Fibroblast of upper back skin (primary cell): ENCODE results near the gene CFAP58.
"Not testable (repeated sequence)": the region's sequence is repeated elsewhere in the genome, so short reads cannot be mapped to it uniquely, and the experiment has no call there.

Experiments used
- DNase-seq: peaks from one replicate; pipeline ENCODE4 v3.0.0-alpha.2; 2013

CFAP58 gene

DNA sequence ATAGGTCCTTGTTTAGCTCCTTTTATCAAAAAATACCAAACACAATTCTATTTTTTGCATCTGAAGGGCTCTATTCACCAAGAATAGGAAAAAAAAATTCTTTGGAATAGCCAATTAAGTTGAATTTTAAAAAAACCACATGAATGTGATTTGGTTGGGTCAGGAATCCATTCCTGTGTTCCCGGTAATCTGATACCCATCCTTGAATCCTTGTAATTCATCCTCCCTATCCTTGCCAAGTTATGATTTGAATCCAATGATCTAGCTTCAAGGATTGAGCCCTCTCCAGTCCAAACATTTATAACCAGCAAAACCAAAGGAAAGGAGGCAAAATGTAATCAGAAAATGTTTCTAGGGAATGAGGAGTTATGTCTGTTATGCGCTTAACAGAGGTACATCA is 86.6 kb downstream of the CFAP58 start:
- DNase-seq: peak; percentile 78

DNA sequence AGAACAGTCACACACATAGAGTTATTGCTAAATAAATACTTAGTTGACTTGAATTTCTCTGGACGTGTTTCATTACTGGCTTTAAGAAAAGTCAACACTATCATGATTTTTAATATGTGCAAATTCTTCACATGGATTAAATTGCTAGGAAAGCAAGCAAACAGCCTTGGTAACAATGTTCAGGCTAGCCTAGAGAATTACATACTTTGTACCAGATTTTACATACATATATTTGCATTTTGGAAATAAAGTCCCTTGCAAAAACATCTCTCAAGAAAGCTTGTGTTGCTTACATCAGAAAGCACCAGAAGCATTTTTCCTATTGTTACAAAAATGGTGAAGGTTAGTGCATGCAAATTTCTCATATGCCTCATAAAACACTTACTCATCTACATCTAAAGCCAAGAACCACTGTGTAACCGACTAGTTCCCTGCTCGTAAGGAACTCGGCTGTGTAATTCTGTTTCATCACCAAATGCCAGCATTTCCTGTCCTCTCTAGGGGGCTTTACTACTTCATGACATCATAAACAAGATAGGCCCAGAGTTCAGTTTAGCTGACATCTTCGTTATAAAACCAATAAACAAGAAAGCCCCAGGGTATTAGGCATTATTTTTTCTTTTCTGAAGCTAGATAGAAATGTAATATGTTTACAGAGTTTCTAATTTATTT is 87.8 kb downstream of the CFAP58 start:
- DNase-seq: peak; percentile 95

DNA sequence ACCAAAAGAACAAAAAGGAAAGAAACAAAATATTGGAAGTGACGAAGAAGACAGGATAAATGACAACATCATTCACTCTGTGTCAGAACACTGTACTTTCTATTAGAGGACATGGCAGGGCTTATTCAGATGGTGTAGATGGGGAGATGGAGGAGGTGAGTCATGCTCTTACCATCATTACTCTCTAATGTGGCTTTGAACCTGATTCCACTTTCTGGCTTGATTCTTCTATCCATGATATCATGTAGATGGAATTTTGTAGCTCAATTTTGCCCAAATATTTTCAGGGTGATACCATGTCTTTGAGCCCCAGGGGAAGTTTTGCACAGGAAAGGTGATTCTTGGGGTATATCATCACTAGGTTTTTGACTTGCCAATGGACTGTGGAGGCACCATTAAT is 91.7 kb downstream of the CFAP58 start:
- DNase-seq: peak; percentile 92

DNA sequence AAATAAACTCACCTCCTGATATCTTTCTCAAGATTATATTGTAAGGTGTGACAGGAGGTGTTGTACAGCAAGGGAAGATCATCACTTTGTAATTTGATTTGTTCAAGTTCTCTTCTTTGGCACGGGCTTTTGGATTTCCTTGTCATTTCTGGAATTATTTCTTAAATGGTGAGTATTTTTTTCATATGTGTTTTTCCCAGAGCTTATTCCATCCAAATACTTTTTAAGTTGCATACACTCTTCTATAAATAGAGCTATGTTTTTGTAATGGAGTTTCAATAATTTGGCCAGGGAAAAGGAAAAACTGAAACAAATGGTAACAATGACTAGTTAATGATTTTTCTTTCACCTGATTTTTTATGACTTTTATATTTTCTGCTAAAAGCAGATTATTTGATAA is 92.5 kb downstream of the CFAP58 start:
- DNase-seq: no peak

GRCh38 chr10:104447331-104447730 is 93.7 kb downstream of the CFAP58 start:
- peak; percentile 56 for DNase-seq

- DNase-seq: no peak
These were observed 94.3 kb downstream of the CFAP58 start for GRCh38 chr10:104447906-104448305.

DNA sequence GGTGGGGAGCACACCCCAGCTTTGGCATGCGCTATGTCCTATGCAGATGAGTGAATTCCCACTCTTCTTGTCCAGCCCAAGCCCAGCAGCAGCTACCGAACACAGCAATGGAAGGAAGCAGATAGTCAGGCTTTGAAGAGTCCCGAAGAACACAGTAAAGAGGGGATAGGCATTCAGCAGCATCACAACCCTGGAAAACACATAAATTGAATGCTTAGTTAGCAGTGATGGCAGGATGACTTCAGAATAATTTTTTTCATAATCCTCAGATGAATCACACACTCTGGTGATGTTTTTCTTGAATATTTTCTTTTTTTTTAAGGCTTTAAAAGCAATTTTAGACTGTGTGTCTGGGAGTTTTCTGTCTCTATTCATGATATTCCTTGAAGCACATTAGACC is 95.8 kb downstream of the CFAP58 start:
- peak; percentile 75 for DNase-seq

- no peak for DNase-seq
These were observed 96.9 kb downstream of the CFAP58 start for GRCh38 chr10:104450490-104450889.

GRCh38 chr10:104450954-104451353 is 97.3 kb downstream of the CFAP58 start:
- peak; percentile 18 for DNase-seq

- DNase-seq: no peak
These were observed 99.3 kb downstream of the CFAP58 start for GRCh38 chr10:104452977-104453376.

DNA sequence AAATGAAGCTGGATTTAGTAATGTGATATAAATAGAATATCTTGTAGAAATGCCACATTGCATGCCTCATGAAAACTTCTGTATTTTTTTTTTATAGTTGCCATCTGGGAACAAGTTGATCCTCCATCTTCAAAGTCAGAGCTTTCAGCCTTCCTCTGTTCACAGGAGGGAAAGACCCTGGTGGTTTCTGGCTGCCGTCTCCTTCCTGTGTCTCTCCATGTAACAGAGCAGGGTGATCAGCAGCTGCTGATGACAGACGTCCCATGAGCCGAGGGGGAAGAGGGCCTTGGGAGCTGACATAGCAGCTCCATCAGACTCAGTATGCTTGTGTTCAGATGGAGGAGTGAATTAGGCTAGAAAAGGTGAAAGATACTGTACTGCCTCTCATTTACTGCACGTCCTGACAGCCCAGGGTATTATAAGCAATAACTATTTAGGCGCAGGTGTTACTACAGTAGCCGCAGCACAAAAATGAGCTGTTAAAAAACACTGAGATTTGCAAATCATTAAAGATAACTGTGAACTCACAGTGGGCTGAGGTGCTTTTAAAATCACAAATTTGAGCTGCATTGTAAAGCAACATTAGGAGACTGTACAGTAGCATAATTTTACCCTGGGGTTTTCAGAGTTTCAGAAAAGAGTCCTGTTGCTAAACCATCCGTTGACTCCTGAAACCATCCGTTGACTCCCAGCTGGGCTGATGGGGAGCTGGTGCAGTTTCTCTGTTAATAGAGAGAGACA is 103.3 kb downstream of the CFAP58 start:
- no peak for DNase-seq

GRCh38 chr10:104457543-104457828 is 103.9 kb downstream of the CFAP58 start:
- DNase-seq: no peak

GRCh38 chr10:104465575-104465974 is 111.9 kb downstream of the CFAP58 start:
- DNase-seq: not testable (repeated sequence)

DNA sequence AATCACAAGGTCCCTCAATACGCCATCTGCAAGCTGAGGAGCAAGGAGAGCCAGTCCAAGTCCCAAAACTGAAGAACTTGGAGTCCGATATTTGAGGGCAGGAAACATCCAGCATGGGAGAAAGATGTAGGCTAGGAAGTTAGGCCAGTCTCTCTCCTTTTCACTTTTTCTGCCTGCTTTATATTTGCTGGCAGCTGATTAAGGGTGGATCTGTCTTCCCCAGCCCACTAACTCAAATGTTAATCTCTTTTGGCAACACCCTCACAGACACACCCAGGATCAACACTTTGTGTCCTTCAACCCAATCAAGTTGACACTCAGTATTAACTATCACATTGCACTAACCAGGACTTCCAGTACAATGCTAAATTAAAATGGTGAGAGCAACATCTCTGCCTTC is 115.2 kb downstream of the CFAP58 start:
- not testable (repeated sequence) for DNase-seq

DNA sequence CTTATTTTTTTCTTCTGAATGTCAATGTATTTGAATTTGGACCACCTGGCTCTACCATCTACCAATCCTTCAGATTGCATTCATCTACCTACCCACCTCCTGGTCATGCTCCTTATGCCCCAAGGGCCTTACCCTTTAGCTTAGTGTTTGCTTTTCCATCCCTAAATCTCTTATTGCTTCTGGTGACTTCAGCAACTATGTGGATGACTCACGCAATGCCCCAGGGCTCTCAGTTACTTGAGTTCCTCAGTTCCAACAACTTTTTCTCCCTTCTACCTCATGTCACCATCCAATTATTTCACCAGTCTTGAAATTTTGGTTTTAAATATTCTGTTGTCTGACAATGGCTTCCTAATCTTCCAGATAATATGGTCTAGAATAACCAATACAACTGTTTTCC is 118.9 kb downstream of the CFAP58 start:
- peak; percentile 17 for DNase-seq

GRCh38 chr10:104472957-104473745 is 119.5 kb downstream of the CFAP58 start:
- DNase-seq: no peak

DNA sequence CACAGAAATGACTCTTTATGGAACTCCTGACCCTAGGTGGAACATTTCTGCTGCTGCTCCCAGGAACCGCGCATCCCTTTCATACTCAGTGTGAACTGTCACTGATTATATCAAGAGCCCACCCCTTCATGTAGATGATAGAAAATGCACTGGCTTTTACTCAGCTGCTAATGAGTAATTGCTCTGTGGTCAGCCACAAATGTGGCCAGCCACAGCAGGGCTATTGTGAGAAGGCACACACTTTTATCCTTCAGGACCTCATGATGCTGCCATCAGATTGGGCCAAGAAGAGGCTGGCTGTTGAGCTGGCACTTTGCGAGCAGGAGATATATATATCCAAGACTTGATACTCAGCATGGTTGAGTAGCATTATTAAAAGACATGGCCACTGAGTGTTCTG is 124.7 kb downstream of the CFAP58 start:
- no peak for DNase-seq

- DNase-seq: no peak
These were observed 126.4 kb downstream of the CFAP58 start for GRCh38 chr10:104479906-104480593.

- no peak for DNase-seq
These were observed 127.2 kb downstream of the CFAP58 start for GRCh38 chr10:104480797-104481196.

DNA sequence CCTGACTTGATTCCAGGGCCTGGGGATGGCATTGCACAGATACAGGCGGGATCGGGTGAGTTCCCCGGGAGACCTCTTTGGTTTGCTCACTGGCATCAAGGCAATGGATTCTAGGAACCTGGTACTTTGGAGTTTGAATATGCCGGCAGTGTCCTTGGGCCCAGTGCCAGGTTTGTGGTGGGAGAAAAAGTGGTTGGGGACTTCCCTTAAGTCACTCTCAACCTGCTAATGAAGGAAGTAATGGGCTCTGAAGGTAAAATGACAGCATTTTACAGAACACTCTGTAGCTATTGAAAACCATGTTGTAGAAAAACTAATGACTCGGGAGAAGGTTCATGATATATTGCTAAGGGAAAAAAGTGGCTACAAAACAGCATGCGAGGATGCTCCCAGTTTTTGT is 129.9 kb downstream of the CFAP58 start:
- DNase-seq: no peak

- no peak for DNase-seq
These were observed 132.0 kb downstream of the CFAP58 start for GRCh38 chr10:104485632-104486031.

GRCh38 chr10:104486803-104487202 is 133.2 kb downstream of the CFAP58 start:
- no peak for DNase-seq

GRCh38 chr10:104487794-104488438 is 134.3 kb downstream of the CFAP58 start:
- DNase-seq: no peak
